Stimulated activated CD8-positive, alpha-beta memory T cell treated with anti-CD3 and anti-CD28 coated beads, Interleukin-15, amount 100 ng/mL, for 4 hours (primary cell): ENCODE results near the gene SLC9A7.
A peak's percentile ranks its signal among the peaks of the same experiment; 100 is the strongest.

Experiments
- DNase-seq, 2 donors: peaks; one replicate each; pipeline ENCODE4 v3.0.0-alpha.2; 2020; ENCODE audit warnings: low read depth in 2 of 2

Gene SLC9A7

GRCh38 chrX:46573892-46574773 is 184.8 kb downstream of the SLC9A7 start:
- DNase-seq: peak; percentile 23 to 40

GRCh38 chrX:46573331-46573891 is 185.5 kb downstream of the SLC9A7 start, which contains the start of gene CHST7:
Gene CHST7 (plus strand): TSS chrX:46573765. CDS start chrX:46573932, 167 bp downstream.
- peak in 1 of 2 donors; percentile 41 for DNase-seq

GRCh38 chrX:46572340-46572936 is 186.5 kb downstream of the SLC9A7 start:
- no peak for DNase-seq

- DNase-seq: no peak
These were observed 187.2 kb downstream of the SLC9A7 start for GRCh38 chrX:46571423-46572339.

GRCh38 chrX:46569621-46570020 is 189.3 kb downstream of the SLC9A7 start:
- DNase-seq: no peak

GRCh38 chrX:46567388-46567787 is 191.5 kb downstream of the SLC9A7 start:
- no peak for DNase-seq

- DNase-seq: no peak
These were observed 196.9 kb downstream of the SLC9A7 start for GRCh38 chrX:46561824-46562657.

GRCh38 chrX:46559062-46559461 is 199.9 kb downstream of the SLC9A7 start:
- no peak for DNase-seq

- no peak for DNase-seq
These were observed 204.0 kb downstream of the SLC9A7 start for GRCh38 chrX:46554942-46555341.

GRCh38 chrX:46553935-46554334 is 205.0 kb downstream of the SLC9A7 start:
- DNase-seq: no peak

GRCh38 chrX:46551494-46552128 is 207.3 kb downstream of the SLC9A7 start:
- DNase-seq: no peak

- DNase-seq: no peak
These were observed 209.0 kb downstream of the SLC9A7 start for GRCh38 chrX:46549914-46550313.
